WTC11 (cell line): Measurements from ENCODE around the gene TNN. TPM values are rescaled to one million over a fixed set of nuclear protein-coding genes. Genes with fewer than 3 reads are reported as not detected.

Experiments used
- ATAC-seq: fragments of 200-7000 bp; cut with Tn5 transposase; 2 replicates; pipeline ENCODE4 v1.10.0; 2021; ENCODE audit warnings: mild to moderate bottlenecking, moderate library complexity
- CTCF ChIA-PET: fragments of 300-600 bp; sonication (Branson Sonifier 250); formaldehyde crosslinking; loops from one replicate; lab custom pipeline; 2021; ENCODE audit warnings: antibody characterized with exemption; lab: Charles Lee
- POLR2A ChIA-PET: fragments of 350-600 bp; sonication (Branson Sonifier 250); formaldehyde crosslinking; loops from one replicate; lab custom pipeline; 2021; ENCODE audit warnings: antibody characterized with exemption; lab: Charles Lee
- DNase-seq: peaks from one replicate; pipeline ENCODE4 v3.0.0; 2021; ENCODE audit warnings: low spot score
- H3K27ac Mint-ChIP-seq: 2 replicates; pipeline ENCODE4 v1.8.0; 2021; ENCODE audit warnings: mixed read lengths
- H3K27me3 Mint-ChIP-seq: 2 replicates; pipeline ENCODE4 v1.8.0; 2021; ENCODE audit warnings: low read depth, mild to moderate bottlenecking, moderate library complexity, mixed read lengths
- H3K36me3 Mint-ChIP-seq: 2 replicates; pipeline ENCODE4 v1.8.0; 2021; ENCODE audit warnings: mixed read lengths
- H3K4me1 Mint-ChIP-seq: 2 replicates; pipeline ENCODE4 v1.8.0; 2022; ENCODE audit warnings: mixed read lengths
- H3K4me3 Mint-ChIP-seq: 2 replicates; pipeline ENCODE4 v1.8.0; 2021; ENCODE audit warnings: mild to moderate bottlenecking, moderate library complexity, mixed read lengths
- H3K9me3 Mint-ChIP-seq: 2 replicates; pipeline ENCODE4 v1.8.0; 2021; ENCODE audit warnings: mixed read lengths
- ATF3 ChIP-seq: sonication (generic); formaldehyde crosslinking; conservative IDR thresholded peaks from 2 replicates; pipeline ENCODE4 v1.8.1; 2022; ENCODE audit warnings: mild to moderate bottlenecking, missing genetic modification reagents
- CTCF ChIP-seq: fragments of 200-600 bp; IDR thresholded peaks from 2 replicates; pipeline ENCODE4 v1.8.0; 2022; ENCODE audit warnings: antibody characterized with exemption
- E2F1 ChIP-seq: sonication (generic); formaldehyde crosslinking; IDR thresholded peaks from 2 replicates; pipeline ENCODE4 v1.8.0; 2022; ENCODE audit warnings: mild to moderate bottlenecking, missing genetic modification reagents
- ESRRA ChIP-seq: sonication (generic); formaldehyde crosslinking; IDR thresholded peaks from 2 replicates; pipeline ENCODE4 v1.8.1; 2022; ENCODE audit warnings: mild to moderate bottlenecking, missing genetic modification reagents, borderline replicate concordance
- FOXK1 ChIP-seq: sonication (generic); formaldehyde crosslinking; IDR thresholded peaks from 2 replicates; pipeline ENCODE4 v1.8.0; 2022; ENCODE audit warnings: mild to moderate bottlenecking, moderate library complexity, missing genetic modification reagents
- GRHL2 ChIP-seq: fragments of 250-450 bp; sonication (Bioruptor Pico); IDR thresholded peaks from 2 replicates; pipeline ENCODE4 v1.8.0; 2022; ENCODE audit warnings: mild to moderate bottlenecking, moderate library complexity; ENCODE audit not compliant: insufficient replicate concordance, severe bottlenecking
- GTF2I ChIP-seq: fragments of 250-450 bp; sonication (Bioruptor Pico); conservative IDR thresholded peaks from 2 replicates; pipeline ENCODE4 v1.4.0; 2021; ENCODE audit warnings: mild to moderate bottlenecking
- JAZF1 ChIP-seq: fragments of 250-450 bp; sonication (Bioruptor Pico); IDR thresholded peaks from 2 replicates; pipeline ENCODE4 v1.9.0; 2021; ENCODE audit warnings: moderate library complexity, mild to moderate bottlenecking, inconsistent platforms
- JUN ChIP-seq: sonication (generic); formaldehyde crosslinking; IDR thresholded peaks from 2 replicates; pipeline ENCODE4 v1.8.0; 2023; ENCODE audit warnings: mild to moderate bottlenecking, missing genetic modification reagents
- MAX ChIP-seq: sonication (generic); formaldehyde crosslinking; IDR thresholded peaks from 2 replicates; pipeline ENCODE4 v1.8.0; 2022; ENCODE audit warnings: mild to moderate bottlenecking, missing genetic modification reagents
- NFATC4 ChIP-seq: fragments of 250-450 bp; sonication (Bioruptor Pico); IDR thresholded peaks from 2 replicates; pipeline ENCODE4 v1.9.0; 2021; ENCODE audit warnings: mild to moderate bottlenecking
- NFE2L1 ChIP-seq: sonication (generic); formaldehyde crosslinking; IDR thresholded peaks from 2 replicates; pipeline ENCODE4 v1.8.1; 2023; ENCODE audit warnings: missing genetic modification reagents
- NFYB ChIP-seq: sonication (generic); formaldehyde crosslinking; conservative IDR thresholded peaks from 2 replicates; pipeline ENCODE4 v1.8.0; 2022; ENCODE audit warnings: low read depth, missing genetic modification reagents
- NR2C2 ChIP-seq: sonication (generic); formaldehyde crosslinking; IDR thresholded peaks from 2 replicates; pipeline ENCODE4 v1.8.0; 2022; ENCODE audit warnings: mild to moderate bottlenecking, missing genetic modification reagents
- OVOL2 ChIP-seq: fragments of 250-450 bp; sonication (Bioruptor Pico); IDR thresholded peaks from 2 replicates; pipeline ENCODE4 v1.9.0; 2021; ENCODE audit warnings: mild to moderate bottlenecking, borderline replicate concordance
- SMAD4 ChIP-seq: sonication (generic); formaldehyde crosslinking; IDR thresholded peaks from 2 replicates; pipeline ENCODE4 v1.8.0; 2022; ENCODE audit warnings: mild to moderate bottlenecking, missing genetic modification reagents
- SOX15 ChIP-seq: fragments of 250-450 bp; sonication (Bioruptor Pico); IDR thresholded peaks from 2 replicates; pipeline ENCODE4 v1.9.0; 2021; ENCODE audit warnings: mild to moderate bottlenecking
- SP1 ChIP-seq: sonication (generic); formaldehyde crosslinking; conservative IDR thresholded peaks from 2 replicates; pipeline ENCODE4 v1.8.1; 2022; ENCODE audit warnings: missing genetic modification reagents
- ZNF121 ChIP-seq: sonication (generic); formaldehyde crosslinking; IDR thresholded peaks from 2 replicates; pipeline ENCODE4 v1.8.0; 2023; ENCODE audit warnings: missing genetic modification reagents
- ZNF281 ChIP-seq: sonication (generic); formaldehyde crosslinking; IDR thresholded peaks from 2 replicates; pipeline ENCODE4 v1.8.0; 2023; ENCODE audit warnings: mild to moderate bottlenecking, missing genetic modification reagents
- ZNF416 ChIP-seq: fragments of 250-450 bp; sonication (Bioruptor Pico); IDR thresholded peaks from 2 replicates; pipeline ENCODE4 v1.9.0; 2021; ENCODE audit warnings: mild to moderate bottlenecking, inconsistent platforms
- total RNA-seq: library from RNA; stranded (reverse); gene quantifications from 3 replicates; pipeline ENCODE4 v1.2.3, GENCODE V29; 2021

The TNN gene
- total RNA-seq, 1 experiment from 2014 or later: 0.44 TPM

- no peak for TF ChIP-seq NFE2L1 (CRISPR knock-in tag)
- TF ChIP-seq, all 79 proteins: peak for 0
Observed at GRCh38 chr1:175166746-175167145, 99.1 kb downstream of the TNN start (continued).

GRCh38 chr1:175167861-175168260 lies 100.2 kb downstream of the TNN start:
- Mint-ChIP-seq H3K4me3 (no peak overlapping the region), H3K27ac (no peak overlapping the region), H3K27me3 (no peaks in the 10 kb centered on the region), H3K36me3 (peaks cover 3% of the 10 kb centered on the region), H3K9me3 (0 out of 2 replicates have a peak, but pooled peaks cover 3% of the 10 kb centered on the region), H3K4me1 (no peaks in the 10 kb centered on the region)
- ChIA-PET CTCF (no interaction called here), POLR2A (no interaction called here)
- ATAC-seq: no peak
- TF ChIP-seq ESRRA (no peak), ZNF416 (CRISPR knock-in tag) (no peak), SOX15 (CRISPR knock-in tag) (no peak), JAZF1 (CRISPR knock-in tag) (no peak), GRHL2 (CRISPR knock-in tag) (no peak), SP1 (CRISPR knock-in tag) (no peak)
- no peak for DNase-seq

- CTCF ChIA-PET: interaction anchor here (1.6 kb wide), 1 partner anchor 17 kb away, joined by 8 read pairs; no protein-coding TSS in a partner anchor
- DNase-seq (no peak), ATAC-seq (peak; percentile 72)
- Mint-ChIP-seq H3K27me3 (no peaks in the 10 kb centered on the region), H3K4me3 (no peak overlapping the region), H3K36me3 (peaks cover 3% of the 10 kb centered on the region), H3K27ac (no peak overlapping the region), H3K9me3 (0 out of 2 replicates have a peak, but pooled peaks cover 3% of the 10 kb centered on the region), H3K4me1 (no peaks in the 10 kb centered on the region)
- POLR2A ChIA-PET: no interaction called here
- TF ChIP-seq CTCF (no peak), NFATC4 (no peak), SP1 (CRISPR knock-in tag) (no peak), FOXK1 (CRISPR knock-in tag) (no peak), ATF3 (CRISPR knock-in tag) (no peak), ZNF416 (CRISPR knock-in tag) (no peak), JUN (CRISPR knock-in tag) (no peak), ZNF281 (CRISPR knock-in tag) (no peak), OVOL2 (CRISPR knock-in tag) (no peak), ZNF121 (CRISPR knock-in tag) (no peak)
Observed at GRCh38 chr1:175168782-175169181, 101.1 kb downstream of the TNN start.

- no peak for ATAC-seq
- Mint-ChIP-seq H3K9me3 (0 out of 2 replicates have a peak, but pooled peaks cover 3% of the 10 kb centered on the region), H3K27ac (no peak overlapping the region)
- POLR2A ChIA-PET: no interaction called here
- TF ChIP-seq FOXK1 (CRISPR knock-in tag) (no peak), SP1 (CRISPR knock-in tag) (no peak), ESRRA (no peak), MAX (no peak), OVOL2 (CRISPR knock-in tag) (no peak), NR2C2 (CRISPR knock-in tag) (no peak), GTF2I (no peak), NFYB (CRISPR knock-in tag) (no peak), E2F1 (CRISPR knock-in tag) (no peak), SMAD4 (CRISPR knock-in tag) (no peak)
- TF ChIP-seq, all 79 proteins: peak for 0
- CTCF ChIA-PET: interaction anchor here (1.6 kb wide), 1 partner anchor 18 kb away, joined by 8 read pairs; no protein-coding TSS in a partner anchor
- peaks cover 3% of the 10 kb centered on the region for H3K36me3 Mint-ChIP-seq
- H3K27me3 Mint-ChIP-seq: no peaks in the 10 kb centered on the region
- no peak for DNase-seq
- H3K4me3 Mint-ChIP-seq: no peak overlapping the region
- no peaks in the 10 kb centered on the region for H3K4me1 Mint-ChIP-seq
Observed at GRCh38 chr1:175169286-175170018, 101.8 kb downstream of the TNN start.
